ENCODE measurements around the gene GID8.
A peak's percentile ranks its signal among the peaks of the same experiment; 100 is the strongest.

The GID8 gene

DNA sequence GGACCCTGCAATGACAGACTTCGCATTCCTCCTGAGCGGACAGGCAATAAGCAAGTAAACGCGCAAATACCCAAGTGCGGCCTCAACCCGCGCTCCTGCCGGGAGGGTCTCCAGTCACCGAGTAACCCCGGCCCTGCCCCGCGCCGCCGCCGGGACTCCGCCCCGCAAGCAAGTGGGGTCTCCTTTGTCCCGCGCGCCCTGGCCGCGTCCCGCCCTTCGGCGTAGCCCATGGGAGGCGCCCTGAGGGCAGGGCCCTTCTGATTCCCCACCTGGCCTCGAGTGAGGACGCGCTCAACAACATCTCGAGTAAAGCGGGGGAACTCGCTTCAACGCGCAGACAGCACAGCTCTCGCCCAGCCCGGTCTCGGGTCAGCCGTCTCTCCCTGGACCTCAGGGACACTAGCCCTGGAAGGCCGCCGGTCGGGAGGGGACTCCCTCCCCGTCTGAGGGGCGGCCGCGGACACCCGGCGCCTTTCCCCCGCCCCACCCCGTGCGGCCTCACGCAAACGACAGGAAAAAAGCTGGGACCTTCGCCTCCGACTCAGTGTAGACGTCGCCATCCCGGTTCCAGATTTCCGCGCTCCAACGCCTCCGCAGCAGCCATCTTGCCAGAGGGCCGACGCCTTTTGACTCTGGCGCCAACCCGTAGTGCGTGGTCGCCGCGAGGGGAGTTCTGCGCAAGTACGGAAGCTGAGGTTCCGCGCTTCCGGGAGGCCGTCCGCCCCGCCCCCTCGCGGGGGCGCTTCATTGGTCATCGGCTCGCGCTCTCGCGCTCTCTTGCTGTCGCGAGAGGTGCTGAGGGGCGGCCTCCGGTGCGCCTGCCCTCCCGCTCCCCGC, 461 bp upstream of the GID8 start:
- peak overlapping the region; percentile 87 for H3K4me3 Mint-ChIP-seq
- no peaks in the 10 kb centered on the region for H3K9me3 Mint-ChIP-seq
- peaks cover 37% of the 10 kb centered on the region for H3K4me1 Mint-ChIP-seq
- ATAC-seq: peak; percentile 95
- peaks cover 19% of the 10 kb centered on the region for H3K36me3 Mint-ChIP-seq
- no peaks in the 10 kb centered on the region for H3K27me3 Mint-ChIP-seq
- H3K27ac Mint-ChIP-seq: no peak overlapping the region

DNA sequence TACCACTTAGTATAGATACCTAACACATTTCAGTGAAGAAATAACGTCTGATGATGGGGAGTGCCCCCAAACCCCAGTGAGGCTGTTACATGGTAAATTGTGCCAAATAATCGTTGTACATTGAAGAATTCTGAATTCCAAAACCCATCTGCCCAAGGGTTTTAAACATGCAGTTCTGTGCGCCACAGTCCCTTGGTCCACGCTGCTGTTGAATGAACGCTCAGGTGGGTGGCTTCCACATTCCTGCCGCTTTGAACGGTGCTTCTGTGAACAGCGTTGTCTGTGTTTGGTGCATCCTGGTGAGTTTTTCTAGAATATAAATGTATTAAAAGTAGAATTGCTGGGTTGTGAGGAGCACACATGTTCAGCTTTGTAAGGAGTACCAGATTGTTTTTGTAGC, 2.9 kb downstream of the GID8 start:
- no peaks in the 10 kb centered on the region for H3K27me3 Mint-ChIP-seq
- H3K36me3 Mint-ChIP-seq: peaks cover 43% of the 10 kb centered on the region
- no peak overlapping the region for H3K27ac Mint-ChIP-seq
- H3K9me3 Mint-ChIP-seq: no peaks in the 10 kb centered on the region
- ATAC-seq: no peak
- H3K4me1 Mint-ChIP-seq: peaks cover 37% of the 10 kb centered on the region
- H3K4me3 Mint-ChIP-seq: no peak overlapping the region

DNA sequence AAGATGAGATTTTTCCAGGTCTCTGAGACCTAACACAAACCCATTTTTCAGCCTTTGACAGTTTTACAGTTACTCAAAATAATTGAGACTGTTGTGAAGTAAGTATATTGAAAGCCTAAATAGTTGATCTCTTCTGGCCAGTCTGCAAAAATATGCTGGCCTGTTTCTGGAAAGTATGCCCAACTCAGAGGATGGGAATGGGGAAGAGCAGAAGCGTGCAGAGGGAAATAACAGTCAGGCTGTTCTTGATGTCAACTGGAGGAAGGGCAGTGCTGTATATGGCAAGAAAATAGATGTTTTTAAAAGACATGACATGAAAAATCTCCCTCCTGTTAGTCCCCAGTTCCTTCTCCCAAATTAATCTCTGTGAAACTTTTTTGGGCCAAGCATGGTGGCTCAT, 3.8 kb downstream of the GID8 start:
- H3K27me3 Mint-ChIP-seq: no peaks in the 10 kb centered on the region
- H3K36me3 Mint-ChIP-seq: peaks cover 48% of the 10 kb centered on the region
- H3K9me3 Mint-ChIP-seq: no peaks in the 10 kb centered on the region
- no peak overlapping the region for H3K4me3 Mint-ChIP-seq
- H3K27ac Mint-ChIP-seq: no peak overlapping the region
- H3K4me1 Mint-ChIP-seq: peaks cover 37% of the 10 kb centered on the region
- no peak for ATAC-seq

DNA sequence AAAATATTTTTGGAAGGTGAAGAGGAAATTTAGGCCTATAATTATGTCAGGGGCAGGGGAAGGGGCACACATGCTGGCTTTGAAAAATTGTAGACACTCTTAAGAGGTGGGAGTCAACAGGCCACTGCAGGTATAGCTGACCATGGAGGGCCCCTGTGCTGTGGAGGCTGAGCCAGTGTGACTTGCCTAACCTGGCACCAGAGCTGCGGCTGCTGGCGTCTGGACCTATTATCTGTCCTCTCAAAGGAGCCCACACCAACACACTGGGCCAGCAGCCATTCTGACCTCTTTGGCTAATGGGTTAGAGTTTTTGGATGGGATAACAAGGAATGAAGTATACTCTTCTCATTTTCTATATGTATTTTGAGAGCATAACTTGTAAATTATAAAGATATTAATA, 4.5 kb downstream of the GID8 start:
- no peak overlapping the region for H3K4me3 Mint-ChIP-seq
- no peaks in the 10 kb centered on the region for H3K9me3 Mint-ChIP-seq
- no peak for ATAC-seq
- no peaks in the 10 kb centered on the region for H3K27me3 Mint-ChIP-seq
- peaks cover 55% of the 10 kb centered on the region for H3K36me3 Mint-ChIP-seq
- peaks cover 43% of the 10 kb centered on the region for H3K4me1 Mint-ChIP-seq
- no peak overlapping the region for H3K27ac Mint-ChIP-seq

DNA sequence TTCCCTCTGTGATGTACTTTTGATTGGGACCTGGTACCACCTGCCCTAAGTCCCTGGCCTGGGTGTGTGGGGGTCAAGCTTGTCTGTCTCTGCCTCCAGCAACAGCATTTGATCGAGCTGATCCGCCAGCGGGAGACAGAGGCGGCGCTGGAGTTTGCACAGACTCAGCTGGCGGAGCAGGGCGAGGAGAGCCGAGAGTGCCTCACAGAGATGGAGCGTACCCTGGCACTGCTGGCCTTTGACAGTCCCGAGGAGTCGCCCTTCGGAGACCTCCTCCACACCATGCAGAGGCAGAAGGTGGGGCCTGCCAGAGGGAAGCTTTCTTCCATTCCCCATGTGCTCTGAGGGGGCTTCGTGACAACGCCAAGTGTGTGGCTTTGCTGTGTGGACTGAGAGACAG, 5.4 kb downstream of the GID8 start:
- Mint-ChIP-seq H3K36me3 (peaks cover 64% of the 10 kb centered on the region), H3K27me3 (no peaks in the 10 kb centered on the region), H3K9me3 (no peaks in the 10 kb centered on the region), H3K4me3 (no peak overlapping the region), H3K27ac (no peak overlapping the region), H3K4me1 (peaks cover 42% of the 10 kb centered on the region)
- ATAC-seq: no peak

DNA sequence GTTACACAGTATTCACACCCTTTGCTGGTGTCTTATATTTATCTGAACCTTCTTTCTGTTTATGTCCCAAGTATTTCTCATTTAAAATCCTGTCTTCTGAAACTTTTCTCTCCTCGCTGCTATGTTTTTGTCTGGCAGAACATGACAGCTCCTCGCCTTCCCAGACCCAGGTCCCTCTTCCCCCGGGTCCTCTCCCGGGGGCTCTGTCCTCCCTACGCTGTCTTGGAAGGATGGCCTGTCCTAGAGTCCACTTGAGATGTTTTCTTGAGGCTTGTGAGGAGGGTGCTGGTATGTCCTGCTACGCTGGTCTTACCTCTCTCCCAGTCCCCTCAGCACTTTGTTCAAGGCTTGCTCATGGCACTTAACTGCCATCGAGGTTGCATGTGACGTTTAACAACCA, 6.2 kb downstream of the GID8 start:
- H3K36me3 Mint-ChIP-seq: peaks cover 72% of the 10 kb centered on the region
- no peak overlapping the region for H3K27ac Mint-ChIP-seq

DNA sequence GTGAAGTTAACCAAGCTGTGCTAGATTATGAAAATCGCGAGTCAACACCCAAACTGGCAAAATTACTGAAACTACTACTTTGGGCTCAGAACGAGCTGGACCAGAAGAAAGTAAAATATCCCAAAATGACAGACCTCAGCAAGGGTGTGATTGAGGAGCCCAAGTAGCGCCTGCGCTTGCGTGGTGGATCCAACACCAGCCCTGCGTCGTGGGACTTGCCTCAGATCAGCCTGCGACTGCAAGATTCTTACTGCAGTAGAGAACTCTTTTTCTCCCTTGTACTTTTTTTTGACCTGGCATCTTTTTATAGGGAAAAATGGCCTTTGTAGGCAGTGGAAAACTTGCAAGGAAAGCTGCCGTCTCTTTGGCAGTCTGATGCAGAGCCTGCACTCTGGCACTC, 6.8 kb downstream of the GID8 start:
- ATAC-seq: no peak
- H3K36me3 Mint-ChIP-seq: peaks cover 72% of the 10 kb centered on the region
- no peak overlapping the region for H3K27ac Mint-ChIP-seq
- peaks cover 31% of the 10 kb centered on the region for H3K4me1 Mint-ChIP-seq
- H3K27me3 Mint-ChIP-seq: no peaks in the 10 kb centered on the region
- H3K9me3 Mint-ChIP-seq: peaks cover 4% of the 10 kb centered on the region
- no peak overlapping the region for H3K4me3 Mint-ChIP-seq

More for the DNA sequence above, 6.2 kb downstream of the GID8 start:
- Mint-ChIP-seq H3K27me3 (no peaks in the 10 kb centered on the region), H3K9me3 (peaks cover 4% of the 10 kb centered on the region), H3K4me3 (no peak overlapping the region), H3K4me1 (peaks cover 34% of the 10 kb centered on the region)
- no peak for ATAC-seq

DNA sequence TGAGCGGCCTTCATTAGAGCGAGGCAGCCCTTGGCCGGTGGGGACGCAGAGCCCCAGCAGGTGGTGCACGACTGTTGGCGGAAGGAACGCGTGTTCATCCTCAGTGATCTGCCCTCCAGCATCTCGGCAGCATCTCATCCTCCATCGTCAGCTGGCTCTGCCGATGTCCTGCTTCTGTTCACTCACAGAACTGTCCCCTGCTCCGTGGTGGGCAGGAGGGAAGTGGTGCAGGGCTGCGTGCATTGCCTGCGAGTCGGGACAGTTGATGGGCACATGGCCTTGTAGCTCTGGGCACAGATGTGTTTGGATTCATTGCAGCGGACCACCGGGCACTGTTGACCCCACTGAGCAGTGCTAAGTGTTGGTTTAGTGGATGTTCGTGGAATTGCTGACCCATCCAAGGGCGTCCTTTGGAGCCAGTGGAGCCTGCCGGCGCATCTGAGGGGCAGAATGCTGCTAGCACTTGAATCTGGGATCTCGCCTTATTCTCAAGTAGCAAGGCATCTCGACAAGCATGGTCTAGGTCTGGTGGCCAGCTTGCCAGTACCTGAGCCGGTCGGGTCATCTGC, 7.9 kb downstream of the GID8 start:
- ATAC-seq: no peak
- Mint-ChIP-seq H3K9me3 (peaks cover 4% of the 10 kb centered on the region), H3K36me3 (peaks cover 81% of the 10 kb centered on the region), H3K4me1 (peaks cover 22% of the 10 kb centered on the region), H3K4me3 (no peak overlapping the region), H3K27me3 (no peaks in the 10 kb centered on the region), H3K27ac (no peak overlapping the region)

DNA sequence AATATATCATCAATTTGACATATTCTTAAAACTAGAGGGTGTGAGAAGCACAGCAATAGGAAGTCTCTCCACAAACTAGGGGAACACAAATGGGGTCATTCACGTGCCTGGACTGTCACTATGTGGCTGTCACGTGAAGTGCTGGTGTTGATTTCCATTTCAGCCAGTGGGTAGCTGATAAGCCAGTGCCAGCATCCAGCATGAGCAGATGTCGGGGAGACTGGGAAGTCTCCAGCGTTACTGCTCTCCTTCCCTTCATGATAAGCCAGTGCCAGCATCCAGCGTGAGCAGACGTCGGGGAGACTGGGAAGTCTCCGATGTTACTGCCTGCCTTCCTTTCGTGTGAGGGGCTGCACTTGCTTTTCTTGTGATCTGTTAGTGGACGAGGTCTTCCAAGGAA, 9.0 kb downstream of the GID8 start:
- H3K4me1 Mint-ChIP-seq: peaks cover 15% of the 10 kb centered on the region
- no peak overlapping the region for H3K4me3 Mint-ChIP-seq
- no peak for ATAC-seq
- no peak overlapping the region for H3K27ac Mint-ChIP-seq
- no peaks in the 10 kb centered on the region for H3K27me3 Mint-ChIP-seq
- peaks cover 73% of the 10 kb centered on the region for H3K36me3 Mint-ChIP-seq
- H3K9me3 Mint-ChIP-seq: peaks cover 4% of the 10 kb centered on the region

DNA sequence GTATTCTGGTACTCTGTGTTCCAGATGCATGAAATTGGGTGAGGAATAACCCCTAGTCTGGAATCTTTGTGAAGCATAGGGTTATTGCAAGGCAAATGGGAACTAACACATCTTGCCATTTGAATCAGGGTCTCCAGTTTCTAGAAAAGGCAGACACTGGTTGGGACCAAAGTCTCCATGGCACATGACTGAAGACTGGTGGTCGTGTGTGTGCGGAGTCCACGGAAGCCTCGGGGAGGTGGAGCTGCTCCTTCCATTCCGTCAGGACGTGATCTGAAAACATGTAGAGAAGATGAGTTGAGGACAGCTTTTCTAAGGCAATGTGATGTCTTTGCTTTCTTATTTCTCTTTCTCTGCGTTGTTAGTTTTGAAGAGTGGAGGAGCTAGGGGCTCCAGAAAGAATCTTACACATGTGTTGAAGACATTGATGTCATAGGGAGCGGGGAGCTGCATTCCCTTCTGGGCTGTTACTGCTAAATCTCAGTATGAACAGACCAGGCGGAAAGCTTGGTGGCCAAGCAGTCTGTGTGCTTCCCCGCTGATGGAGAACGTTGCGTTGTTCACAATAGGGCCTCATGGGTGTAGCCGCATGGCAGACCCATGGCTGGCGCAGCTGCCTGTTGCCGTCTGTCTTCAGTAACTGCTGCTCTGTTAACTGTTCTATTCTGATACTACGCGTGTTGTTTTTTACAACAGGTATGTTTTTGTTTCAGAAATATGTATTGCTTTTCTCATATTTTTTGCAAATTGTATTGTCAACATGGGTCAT, 9.8 kb downstream of the GID8 start:
- peaks cover 17% of the 10 kb centered on the region for H3K4me1 Mint-ChIP-seq
- peaks cover 65% of the 10 kb centered on the region for H3K36me3 Mint-ChIP-seq
- ATAC-seq: no peak
- H3K27me3 Mint-ChIP-seq: no peaks in the 10 kb centered on the region
- peaks cover 4% of the 10 kb centered on the region for H3K9me3 Mint-ChIP-seq
- no peak overlapping the region for H3K27ac Mint-ChIP-seq
- no peak overlapping the region for H3K4me3 Mint-ChIP-seq

DNA sequence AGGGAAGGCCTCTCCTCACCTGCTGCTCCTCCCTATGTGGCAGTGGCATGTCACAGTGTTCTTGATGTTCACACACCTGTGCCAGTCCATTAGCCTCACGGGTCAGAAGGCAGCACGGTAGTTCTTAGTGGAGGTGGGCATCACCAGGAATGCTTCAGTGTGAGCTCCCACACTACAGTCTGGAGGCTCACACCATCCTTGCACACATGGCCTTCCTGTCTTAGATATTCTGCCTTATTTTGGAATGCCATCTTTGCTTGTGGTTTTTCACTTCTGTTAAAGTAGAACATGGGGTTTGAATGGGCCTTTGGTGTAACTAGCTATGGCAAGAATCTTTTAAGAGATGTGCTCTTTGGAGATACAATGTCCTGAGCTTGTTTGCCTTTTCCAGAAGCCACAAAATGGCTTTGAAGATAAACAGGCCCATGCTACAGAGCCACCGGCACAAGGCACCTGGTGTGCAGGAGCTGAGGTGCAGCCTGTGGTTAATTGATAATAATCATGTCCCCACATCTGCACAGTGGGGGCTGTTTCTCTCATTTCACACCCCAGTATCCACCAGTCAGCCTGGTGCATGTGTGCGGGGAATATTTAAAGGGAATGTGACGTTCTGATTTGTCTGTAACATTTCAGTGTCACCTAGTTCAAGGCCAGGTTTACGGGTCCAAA, 11.3 kb downstream of the GID8 start:
- Mint-ChIP-seq H3K4me1 (peaks cover 22% of the 10 kb centered on the region), H3K27me3 (no peaks in the 10 kb centered on the region), H3K36me3 (peaks cover 51% of the 10 kb centered on the region), H3K9me3 (peaks cover 4% of the 10 kb centered on the region), H3K27ac (no peak overlapping the region), H3K4me3 (no peak overlapping the region)
- ATAC-seq: no peak

DNA sequence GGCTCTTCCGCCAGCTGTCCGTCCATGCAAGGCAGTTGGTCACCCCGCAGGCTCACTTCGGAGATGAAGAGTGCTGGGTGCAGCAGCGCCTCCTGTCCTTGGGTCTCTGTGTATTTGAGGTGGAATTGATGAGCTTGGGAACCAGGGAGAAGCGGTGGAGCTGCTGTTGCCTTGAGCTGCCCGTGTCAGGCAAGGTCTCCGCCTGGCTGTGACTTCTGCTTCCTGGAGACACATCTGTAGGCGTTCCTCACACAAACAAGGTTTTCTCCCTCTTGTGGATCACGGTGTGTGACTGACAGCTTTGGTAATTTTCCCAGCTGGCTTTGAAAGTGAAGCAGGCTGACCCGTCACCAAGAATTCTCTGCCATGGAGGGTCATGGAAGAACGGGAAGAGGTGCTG, 12.0 kb downstream of the GID8 start:
- Mint-ChIP-seq H3K27ac (no peak overlapping the region), H3K4me1 (peaks cover 28% of the 10 kb centered on the region), H3K36me3 (peaks cover 44% of the 10 kb centered on the region), H3K4me3 (no peak overlapping the region), H3K9me3 (peaks cover 4% of the 10 kb centered on the region), H3K27me3 (no peaks in the 10 kb centered on the region)
- no peak for ATAC-seq

DNA sequence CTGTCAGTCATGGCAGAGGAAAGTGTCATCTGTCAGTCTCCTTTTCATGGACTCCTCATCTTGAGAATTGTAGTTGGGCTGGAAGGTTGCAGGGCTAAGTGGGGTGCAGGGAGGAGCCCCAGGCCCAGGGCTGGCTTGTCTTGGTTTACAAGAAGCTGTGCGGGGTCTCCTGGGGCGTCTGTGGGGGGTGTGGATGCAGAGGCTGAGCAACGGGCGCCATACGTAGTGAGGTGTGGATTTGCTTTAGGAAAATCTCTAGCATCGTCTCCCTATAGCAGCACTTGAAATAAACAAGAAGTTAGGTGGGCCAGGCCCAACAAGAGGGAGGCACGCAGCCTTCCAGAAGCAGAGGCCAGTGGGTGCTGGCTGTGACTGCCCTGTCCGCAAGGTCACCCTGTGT, 12.8 kb downstream of the GID8 start:
- Mint-ChIP-seq H3K27me3 (no peaks in the 10 kb centered on the region), H3K36me3 (peaks cover 44% of the 10 kb centered on the region), H3K9me3 (peaks cover 4% of the 10 kb centered on the region), H3K27ac (no peak overlapping the region), H3K4me3 (no peak overlapping the region), H3K4me1 (peaks cover 28% of the 10 kb centered on the region)
- no peak for ATAC-seq

DNA sequence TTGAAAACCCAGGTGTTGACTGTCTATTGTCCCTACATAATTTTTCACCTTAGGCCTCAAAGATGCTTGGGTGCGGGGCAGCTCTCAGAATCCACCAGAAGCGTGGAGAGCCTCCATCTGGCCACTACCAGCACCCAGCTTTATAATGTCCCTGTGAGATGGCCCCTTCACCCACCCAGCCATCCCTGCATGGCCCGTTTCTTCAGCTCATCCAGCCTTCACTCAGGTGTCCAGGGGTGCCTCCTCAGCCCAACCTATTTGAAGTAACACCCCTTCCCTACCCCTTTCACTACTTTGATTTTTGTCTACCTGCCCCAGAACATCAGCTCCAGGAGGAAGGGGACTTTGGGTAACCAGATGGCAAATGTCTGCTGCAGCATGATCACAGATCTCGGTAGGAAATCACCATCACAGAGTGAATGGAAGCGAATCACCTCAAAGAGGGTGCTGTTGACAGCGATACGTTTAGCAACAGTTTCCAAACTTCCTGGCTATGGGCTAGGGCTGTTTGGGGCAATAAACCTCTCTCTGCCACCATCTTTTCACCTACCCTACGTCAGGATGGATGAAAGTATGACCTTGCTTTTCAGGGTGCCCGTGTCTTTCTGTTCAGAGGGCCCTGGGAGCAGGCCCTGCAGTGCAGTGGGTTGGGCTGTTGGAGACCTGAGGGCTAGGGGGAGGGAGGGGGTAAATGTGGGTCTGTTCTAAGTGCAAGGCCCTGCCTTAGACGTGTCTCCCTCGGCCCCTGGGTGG, 13.4 kb downstream of the GID8 start:
- Mint-ChIP-seq H3K27ac (no peak overlapping the region), H3K27me3 (no peaks in the 10 kb centered on the region), H3K4me3 (peak overlapping the region; percentile 72), H3K9me3 (peaks cover 4% of the 10 kb centered on the region), H3K4me1 (peaks cover 30% of the 10 kb centered on the region), H3K36me3 (peaks cover 43% of the 10 kb centered on the region)
- no peak for ATAC-seq

Data from stimulated activated memory B cell treated with anti-CD40 and anti-IgM and Interleukin-4, amounts not matched to agents 10 μg/mL and 1 μg/mL and 100 μg/mL, for 72 hours (primary cell).